Suprapubic skin (tissue), 3 donors: ENCODE measurements around the gene TMEM163.

Experiments
- POLR2A ChIP-seq, 2 donors: fragments of 450-650 bp; IDR thresholded peaks; one replicate each; pipeline ENCODE4 v1.6.1; 2017; ENCODE audit warnings: antibody characterized with exemption in 2 of 2, mild to moderate bottlenecking in 2 of 2, moderate library complexity in 2 of 2
- TF ChIP-seq, protein P1 (sequence below), 2 donors: fragments of 200-600 bp in 1 of 2; fragments of 450-650 bp in 1 of 2; sonication (generic) in 1 of 2; IDR thresholded peaks; one replicate each; pipeline ENCODE4 v1.5.1; 2016 to 2019; ENCODE audit warnings: antibody characterized with exemption in 2 of 2, mild to moderate bottlenecking in 1 of 2, moderate library complexity in 1 of 2

DNA sequence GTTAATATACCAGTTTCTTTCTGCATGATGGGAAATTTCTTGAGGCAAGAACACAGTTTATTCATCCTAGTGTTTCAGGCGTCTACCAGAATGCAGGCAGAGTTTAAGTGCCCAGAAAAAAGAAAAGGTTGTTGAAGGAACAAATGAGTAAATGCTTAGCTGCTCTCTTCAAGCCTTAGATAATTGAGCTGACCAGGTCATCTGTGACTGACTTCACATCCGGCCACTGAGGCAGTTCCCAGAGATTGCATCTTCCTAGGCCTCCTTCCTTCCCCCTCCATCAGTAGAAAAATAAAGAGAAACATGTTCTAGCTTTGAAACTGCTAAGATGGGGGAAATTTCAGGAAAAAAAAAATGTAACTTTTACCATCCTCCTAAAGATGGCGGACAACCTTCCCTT lies 9.4 kb upstream of the TMEM163 start:
- TF ChIP-seq, protein P1, sequence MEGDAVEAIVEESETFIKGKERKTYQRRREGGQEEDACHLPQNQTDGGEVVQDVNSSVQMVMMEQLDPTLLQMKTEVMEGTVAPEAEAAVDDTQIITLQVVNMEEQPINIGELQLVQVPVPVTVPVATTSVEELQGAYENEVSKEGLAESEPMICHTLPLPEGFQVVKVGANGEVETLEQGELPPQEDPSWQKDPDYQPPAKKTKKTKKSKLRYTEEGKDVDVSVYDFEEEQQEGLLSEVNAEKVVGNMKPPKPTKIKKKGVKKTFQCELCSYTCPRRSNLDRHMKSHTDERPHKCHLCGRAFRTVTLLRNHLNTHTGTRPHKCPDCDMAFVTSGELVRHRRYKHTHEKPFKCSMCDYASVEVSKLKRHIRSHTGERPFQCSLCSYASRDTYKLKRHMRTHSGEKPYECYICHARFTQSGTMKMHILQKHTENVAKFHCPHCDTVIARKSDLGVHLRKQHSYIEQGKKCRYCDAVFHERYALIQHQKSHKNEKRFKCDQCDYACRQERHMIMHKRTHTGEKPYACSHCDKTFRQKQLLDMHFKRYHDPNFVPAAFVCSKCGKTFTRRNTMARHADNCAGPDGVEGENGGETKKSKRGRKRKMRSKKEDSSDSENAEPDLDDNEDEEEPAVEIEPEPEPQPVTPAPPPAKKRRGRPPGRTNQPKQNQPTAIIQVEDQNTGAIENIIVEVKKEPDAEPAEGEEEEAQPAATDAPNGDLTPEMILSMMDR (IDR thresholded peaks at IDR 0.05), result no peak
- no peak for TF ChIP-seq POLR2A (IDR thresholded peaks at IDR 0.05)
